WERI-Rb-1 (cell line): ENCODE measurements around the gene VPS4A.

Experiments
- DNase-seq: peaks from one replicate; pipeline ENCODE4 v3.0.0-alpha.2; 2020
- H3K27ac ChIP-seq: fragments of 250-450 bp; sonication (Bioruptor Pico); 2 replicates; pipeline ENCODE4 v1.5.1; 2020; ENCODE audit warnings: mild to moderate bottlenecking, moderate library complexity
- H3K27me3 ChIP-seq: fragments of 250-450 bp; sonication (Bioruptor Pico); 2 replicates; pipeline ENCODE4 v1.5.1; 2021; ENCODE audit warnings: mild to moderate bottlenecking, low read depth, moderate library complexity; ENCODE audit not compliant: insufficient read depth, severe bottlenecking
- H3K36me3 ChIP-seq: fragments of 250-450 bp; sonication (Bioruptor Pico); 2 replicates; pipeline ENCODE4 v1.5.1; 2020; ENCODE audit warnings: mild to moderate bottlenecking, moderate library complexity
- H3K4me3 ChIP-seq: 2 replicates; pipeline ENCODE4 v1.5.1; 2011; ENCODE audit warnings: low read depth, mild to moderate bottlenecking, control low read depth, low read length
- H3K9me3 ChIP-seq: fragments of 250-450 bp; sonication (Bioruptor Pico); 2 replicates; pipeline ENCODE4 v1.5.1; 2021; ENCODE audit warnings: mild to moderate bottlenecking, moderate library complexity; ENCODE audit not compliant: severe bottlenecking
- CTCF ChIP-seq: IDR thresholded peaks from 2 replicates; pipeline ENCODE4 v1.5.1; 2011; ENCODE audit warnings: low read depth, mild to moderate bottlenecking, control low read depth, inconsistent platforms, low read length

The VPS4A gene

DNA sequence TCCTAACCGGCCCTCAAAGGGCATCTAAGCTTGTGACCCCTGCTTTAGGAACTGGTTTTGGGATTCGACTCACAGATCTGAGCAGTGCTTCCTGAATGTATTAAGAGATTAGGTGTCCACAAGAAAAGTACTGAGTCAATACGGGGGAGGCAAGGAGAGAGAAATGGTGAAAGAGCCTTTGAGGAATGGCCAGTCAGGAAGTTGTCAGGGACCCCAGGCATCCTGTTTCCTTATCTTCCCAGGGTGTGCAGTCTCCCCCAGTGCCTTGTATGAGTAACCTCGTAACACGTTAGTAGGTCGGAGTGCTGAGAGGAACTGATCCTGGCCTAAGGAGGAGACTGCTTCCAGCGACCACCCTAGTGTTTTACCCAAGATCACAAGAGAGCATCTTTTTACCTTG is 56.8 kb downstream of the VPS4A start:
- TF ChIP-seq CTCF = no peak
- no peak overlapping the region for H3K4me3 ChIP-seq
- no peaks in the 10 kb centered on the region for H3K27me3 ChIP-seq
- H3K27ac ChIP-seq = no peak overlapping the region
- H3K36me3 ChIP-seq = peaks cover 79% of the 10 kb centered on the region
- no peaks in the 10 kb centered on the region for H3K9me3 ChIP-seq
- DNase-seq = no peak

DNA sequence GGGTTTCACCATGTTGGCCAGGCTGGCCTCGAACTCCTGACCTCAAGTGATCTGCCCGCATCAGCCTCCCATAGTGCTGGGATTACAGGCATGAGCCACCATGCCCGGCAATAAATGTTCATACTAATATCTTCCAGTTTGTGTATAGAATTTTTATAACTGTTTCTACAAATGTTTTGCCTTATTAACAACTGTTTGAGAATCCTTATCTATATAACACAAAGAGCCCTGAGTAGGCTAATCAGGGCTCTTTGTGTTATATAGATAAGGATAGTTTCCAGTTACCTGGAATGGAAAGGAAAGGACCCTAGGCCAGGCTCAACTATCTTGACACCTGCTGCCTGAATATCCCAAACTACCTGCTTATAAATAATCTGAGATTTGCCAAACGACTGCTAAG is 57.7 kb downstream of the VPS4A start:
- H3K27ac ChIP-seq = no peak overlapping the region
- H3K27me3 ChIP-seq = no peaks in the 10 kb centered on the region
- H3K36me3 ChIP-seq = peaks cover 80% of the 10 kb centered on the region
- H3K4me3 ChIP-seq = no peak overlapping the region
- no peak for DNase-seq
- no peaks in the 10 kb centered on the region for H3K9me3 ChIP-seq
- no peak for TF ChIP-seq CTCF

DNA sequence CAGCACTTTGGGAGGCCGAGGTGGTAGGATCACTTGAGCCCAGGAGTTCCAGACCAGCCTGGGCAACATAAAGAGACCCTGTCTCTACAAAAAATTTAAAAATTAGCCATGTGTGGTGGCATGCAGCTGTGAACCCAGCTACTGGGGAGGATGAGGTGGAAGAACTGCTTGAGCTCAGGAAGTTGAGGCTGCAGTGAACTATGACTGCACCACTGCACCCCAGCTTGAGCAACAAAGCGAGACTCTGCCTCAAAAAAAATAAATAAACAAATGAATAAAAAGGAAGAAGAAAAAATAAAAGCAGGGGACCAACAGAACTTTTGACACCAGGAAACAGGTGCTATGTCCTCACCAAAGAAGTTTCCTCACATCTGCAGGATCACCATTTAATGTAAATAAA is 60.4 kb downstream of the VPS4A start:
- H3K27ac ChIP-seq = no peak overlapping the region
- no peaks in the 10 kb centered on the region for H3K9me3 ChIP-seq
- peaks cover 61% of the 10 kb centered on the region for H3K36me3 ChIP-seq
- no peak for TF ChIP-seq CTCF
- no peak for DNase-seq
- no peaks in the 10 kb centered on the region for H3K27me3 ChIP-seq
- H3K4me3 ChIP-seq = no peak overlapping the region

DNA sequence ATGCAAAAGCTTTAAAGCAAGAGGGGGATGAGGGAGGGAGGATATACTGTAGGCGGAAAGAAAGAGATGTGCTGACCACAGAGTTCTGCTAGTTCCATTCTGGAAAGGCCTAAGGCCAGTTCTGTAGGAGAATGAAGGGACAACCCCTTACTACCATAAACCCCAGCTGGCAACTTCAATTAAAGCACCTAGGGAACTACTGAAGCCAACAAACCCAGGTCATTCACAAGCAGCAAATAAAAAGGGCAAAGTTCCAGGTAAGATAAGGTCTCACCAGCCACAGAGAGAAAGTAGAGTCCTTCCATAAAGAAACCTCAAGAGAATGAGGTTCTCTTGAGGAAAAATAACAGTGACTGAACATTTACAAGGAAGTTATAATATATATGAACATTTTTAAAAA is 61.9 kb downstream of the VPS4A start:
- peaks cover 56% of the 10 kb centered on the region for H3K36me3 ChIP-seq
- H3K27ac ChIP-seq = no peak overlapping the region
- TF ChIP-seq CTCF = no peak
- no peaks in the 10 kb centered on the region for H3K9me3 ChIP-seq
- no peaks in the 10 kb centered on the region for H3K27me3 ChIP-seq
- no peak overlapping the region for H3K4me3 ChIP-seq
- DNase-seq = no peak
